Nephron (organoid): Measurements from ENCODE around the gene PLPPR1.

Experiments
- H3K27ac Mint-ChIP-seq, 3 experiments: 2 replicates each; pipeline ENCODE4 v1.8.0; 2020; ENCODE audit warnings: mixed read lengths in 3 of 3, mild to moderate bottlenecking in 2 of 3, moderate library complexity in 1 of 3
- H3K27me3 Mint-ChIP-seq: 2 replicates; pipeline ENCODE4 v1.8.0; 2021; ENCODE audit warnings: low read depth, mild to moderate bottlenecking, moderate library complexity, mixed read lengths
- H3K36me3 Mint-ChIP-seq: 2 replicates; pipeline ENCODE4 v1.8.0; 2020; ENCODE audit warnings: low read depth, mixed read lengths
- H3K4me1 Mint-ChIP-seq: 2 replicates; pipeline ENCODE4 v1.8.0; 2020; ENCODE audit warnings: mixed read lengths
- H3K4me3 Mint-ChIP-seq, 3 experiments: 2 replicates each; pipeline ENCODE4 v1.8.0; 2020; ENCODE audit warnings: mild to moderate bottlenecking in 3 of 3, mixed read lengths in 3 of 3, moderate library complexity in 2 of 3
- H3K9me3 Mint-ChIP-seq: 2 replicates; pipeline ENCODE4 v1.8.0; 2020; ENCODE audit warnings: mixed read lengths
- TF ChIP-seq, protein P1 (sequence below), 3 experiments: fragments of 200-600 bp; sonication (generic); IDR thresholded peaks; one replicate each; pipeline ENCODE4 v1.5.0; 2021; ENCODE audit warnings: antibody characterized with exemption in 3 of 3; ENCODE audit not compliant: unreplicated experiment in 3 of 3

PLPPR1 gene

DNA sequence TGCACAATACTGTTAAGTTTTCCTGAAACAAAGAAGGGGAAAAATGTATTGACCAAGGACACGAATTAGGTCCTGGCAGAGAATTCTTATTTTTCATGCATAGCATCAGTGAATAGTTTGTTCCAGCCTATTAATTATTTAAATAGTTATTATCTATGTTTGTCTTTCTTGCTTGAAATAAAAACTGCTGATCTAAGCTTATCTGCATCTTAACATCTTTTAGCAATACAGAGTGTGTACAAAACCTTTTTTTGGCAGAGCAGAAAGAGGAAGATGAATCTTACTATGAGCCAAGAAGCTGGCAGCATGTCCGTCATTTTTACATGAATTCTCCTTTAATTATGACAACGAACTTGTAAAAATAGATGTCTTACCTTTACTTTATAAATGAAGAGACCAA, 23.3 kb upstream of the PLPPR1 start:
- peaks cover 9% of the 10 kb centered on the region for H3K9me3 Mint-ChIP-seq
- no peaks in the 10 kb centered on the region for H3K36me3 Mint-ChIP-seq
- no peaks in the 10 kb centered on the region for H3K4me1 Mint-ChIP-seq
- TF ChIP-seq, protein P1, sequence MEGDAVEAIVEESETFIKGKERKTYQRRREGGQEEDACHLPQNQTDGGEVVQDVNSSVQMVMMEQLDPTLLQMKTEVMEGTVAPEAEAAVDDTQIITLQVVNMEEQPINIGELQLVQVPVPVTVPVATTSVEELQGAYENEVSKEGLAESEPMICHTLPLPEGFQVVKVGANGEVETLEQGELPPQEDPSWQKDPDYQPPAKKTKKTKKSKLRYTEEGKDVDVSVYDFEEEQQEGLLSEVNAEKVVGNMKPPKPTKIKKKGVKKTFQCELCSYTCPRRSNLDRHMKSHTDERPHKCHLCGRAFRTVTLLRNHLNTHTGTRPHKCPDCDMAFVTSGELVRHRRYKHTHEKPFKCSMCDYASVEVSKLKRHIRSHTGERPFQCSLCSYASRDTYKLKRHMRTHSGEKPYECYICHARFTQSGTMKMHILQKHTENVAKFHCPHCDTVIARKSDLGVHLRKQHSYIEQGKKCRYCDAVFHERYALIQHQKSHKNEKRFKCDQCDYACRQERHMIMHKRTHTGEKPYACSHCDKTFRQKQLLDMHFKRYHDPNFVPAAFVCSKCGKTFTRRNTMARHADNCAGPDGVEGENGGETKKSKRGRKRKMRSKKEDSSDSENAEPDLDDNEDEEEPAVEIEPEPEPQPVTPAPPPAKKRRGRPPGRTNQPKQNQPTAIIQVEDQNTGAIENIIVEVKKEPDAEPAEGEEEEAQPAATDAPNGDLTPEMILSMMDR (IDR thresholded peaks at IDR 0.05; ENCODE audit: unreplicated experiment in 3 of 3), result no peak
- H3K27ac Mint-ChIP-seq, result no peak overlapping the region
- H3K4me3 Mint-ChIP-seq, result no peak overlapping the region
- H3K27me3 Mint-ChIP-seq, result no peaks in the 10 kb centered on the region

DNA sequence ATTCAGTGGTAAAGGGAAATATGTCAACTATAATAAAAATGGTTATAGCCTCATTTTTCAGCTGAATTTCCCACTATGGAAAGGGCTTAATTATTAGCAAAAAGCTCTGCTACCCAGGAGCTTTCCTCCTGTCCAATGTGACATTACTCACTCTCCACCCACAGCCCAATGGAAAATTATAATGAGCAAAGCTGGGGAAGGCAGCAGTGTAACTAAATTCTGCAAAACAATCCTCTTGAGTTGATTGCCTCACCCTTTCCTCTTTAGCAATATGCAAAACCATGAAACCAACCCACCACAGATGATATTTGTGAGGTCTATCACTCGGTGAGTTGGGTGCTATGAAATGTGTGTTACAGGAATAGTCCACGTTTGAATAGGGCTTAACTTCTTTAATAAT, 14.0 kb upstream of the PLPPR1 start:
- peaks cover 12% of the 10 kb centered on the region for H3K4me1 Mint-ChIP-seq
- H3K36me3 Mint-ChIP-seq, result no peaks in the 10 kb centered on the region
- H3K27me3 Mint-ChIP-seq, result peaks cover 5% of the 10 kb centered on the region
- no peaks in the 10 kb centered on the region for H3K9me3 Mint-ChIP-seq
- TF ChIP-seq, protein P1 (IDR thresholded peaks at IDR 0.05; ENCODE audit: unreplicated experiment in 3 of 3), result no peak
- no peak overlapping the region for H3K4me3 Mint-ChIP-seq
- no peak overlapping the region for H3K27ac Mint-ChIP-seq

DNA sequence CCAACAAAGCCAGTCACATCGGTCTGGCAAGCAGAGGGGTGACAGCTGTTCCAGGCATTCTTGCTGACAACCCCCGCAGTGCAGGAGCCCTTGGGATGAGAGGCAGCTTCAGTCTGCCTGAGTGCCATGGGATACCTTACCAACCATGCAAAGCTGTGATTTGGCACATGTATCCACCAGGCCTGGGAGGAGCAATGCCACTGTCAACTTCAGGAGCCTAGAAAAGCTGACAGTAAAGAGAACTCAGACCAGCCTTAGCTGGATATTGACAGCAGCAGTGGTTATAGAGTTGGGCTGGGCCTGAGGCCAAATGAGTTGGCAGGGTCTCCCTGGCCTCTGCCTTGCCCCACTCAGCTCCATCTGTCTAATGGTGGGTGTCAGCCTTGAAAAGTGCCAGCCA, 10.1 kb upstream of the PLPPR1 start:
- H3K27ac Mint-ChIP-seq, result peak overlapping the region in 1 of 3 experiments; percentile 2
- H3K4me3 Mint-ChIP-seq, result no peak overlapping the region
- peaks cover 12% of the 10 kb centered on the region for H3K4me1 Mint-ChIP-seq
- TF ChIP-seq, protein P1 (IDR thresholded peaks at IDR 0.05; ENCODE audit: unreplicated experiment in 3 of 3), result no peak
- no peaks in the 10 kb centered on the region for H3K9me3 Mint-ChIP-seq
- H3K27me3 Mint-ChIP-seq, result peaks cover 5% of the 10 kb centered on the region
- no peaks in the 10 kb centered on the region for H3K36me3 Mint-ChIP-seq

DNA sequence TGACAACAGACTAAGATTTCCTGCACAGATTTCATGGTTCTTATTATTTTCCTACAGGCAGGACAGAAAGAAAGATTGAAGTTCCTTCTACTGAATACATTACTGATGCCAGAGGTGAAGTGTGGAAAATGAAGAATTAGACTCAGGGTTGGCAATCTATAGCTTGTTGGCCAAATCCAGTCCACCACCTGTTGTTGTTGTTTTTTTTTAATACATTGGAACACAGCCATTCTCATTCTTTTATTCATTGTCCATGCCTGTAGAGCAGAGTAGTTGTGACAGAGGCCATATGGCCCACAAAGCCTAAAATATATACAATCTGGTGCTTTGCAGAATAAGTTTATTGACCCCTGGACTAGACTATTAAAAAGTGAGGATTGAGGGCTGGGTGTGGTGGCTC, 5.8 kb upstream of the PLPPR1 start:
- Mint-ChIP-seq H3K27ac (no peak overlapping the region), H3K4me3 (no peak overlapping the region), H3K4me1 (peaks cover 25% of the 10 kb centered on the region), H3K36me3 (no peaks in the 10 kb centered on the region), H3K27me3 (peaks cover 17% of the 10 kb centered on the region), H3K9me3 (no peaks in the 10 kb centered on the region)
- TF ChIP-seq, protein P1 (IDR thresholded peaks at IDR 0.05; ENCODE audit: unreplicated experiment in 3 of 3), result no peak

DNA sequence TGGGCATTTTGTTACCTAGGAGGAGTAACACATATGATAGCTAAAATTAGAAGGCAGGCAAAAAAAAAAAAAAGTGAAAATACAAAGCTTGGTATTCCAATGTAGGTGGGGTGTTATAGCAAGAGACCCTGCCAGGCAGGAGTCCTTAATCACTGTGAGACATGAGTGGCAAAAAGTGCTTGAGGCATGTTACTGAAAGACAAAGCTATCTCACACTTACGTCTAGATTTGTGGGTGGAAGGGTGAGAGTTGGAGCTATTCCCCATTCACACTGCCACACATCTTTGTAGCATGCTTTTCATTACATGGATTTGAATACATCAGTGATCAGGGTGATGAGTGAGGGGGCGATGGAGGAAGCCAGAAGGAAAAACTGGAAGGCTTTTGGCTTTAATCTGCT, 2.6 kb upstream of the PLPPR1 start:
- Mint-ChIP-seq H3K36me3 (no peaks in the 10 kb centered on the region), H3K27me3 (peaks cover 49% of the 10 kb centered on the region), H3K4me3 (peak overlapping the region in 1 of 3 experiments; percentile 71), H3K27ac (no peak overlapping the region), H3K4me1 (peaks cover 18% of the 10 kb centered on the region), H3K9me3 (no peaks in the 10 kb centered on the region)
- TF ChIP-seq, protein P1 (IDR thresholded peaks at IDR 0.05; ENCODE audit: unreplicated experiment in 3 of 3), result no peak

DNA sequence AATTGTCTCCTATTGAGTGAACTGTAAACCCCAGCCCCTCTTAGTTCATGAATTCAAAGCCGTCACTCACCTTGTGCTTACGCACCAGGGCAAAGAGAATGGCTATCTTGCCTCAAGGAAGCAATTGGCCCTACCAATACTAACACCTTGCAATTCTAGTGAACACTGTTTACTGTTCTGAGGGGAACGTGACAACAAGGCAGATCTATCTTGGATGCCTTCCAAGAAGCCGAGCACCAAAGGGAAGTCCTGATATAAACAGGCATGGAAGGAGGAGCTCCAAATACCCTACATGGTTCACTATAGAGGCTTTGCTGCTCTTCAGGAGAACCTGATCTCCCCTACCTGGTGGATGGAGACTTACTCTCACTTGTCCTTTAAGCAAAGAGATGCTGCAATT, 1.7 kb upstream of the PLPPR1 start:
- peaks cover 58% of the 10 kb centered on the region for H3K27me3 Mint-ChIP-seq
- TF ChIP-seq, protein P1 (IDR thresholded peaks at IDR 0.05; ENCODE audit: unreplicated experiment in 3 of 3), result no peak
- H3K4me1 Mint-ChIP-seq, result peaks cover 18% of the 10 kb centered on the region
- H3K9me3 Mint-ChIP-seq, result no peaks in the 10 kb centered on the region
- no peak overlapping the region for H3K27ac Mint-ChIP-seq
- H3K4me3 Mint-ChIP-seq, result peak overlapping the region; percentile 52 to 64 (median 60)
- H3K36me3 Mint-ChIP-seq, result no peaks in the 10 kb centered on the region
